Mucosa of rectum (tissue), 2 donors: ENCODE measurements around the gene ASB10.
A peak's percentile ranks its signal among the peaks of the same experiment; 100 is the strongest.

Source experiments
- H3K27ac ChIP-seq, 2 donors: one replicate each; pipeline ENCODE4 v1.7.0; 2013; ENCODE audit warnings: inconsistent platforms in 2 of 2, low read depth in 2 of 2, low read length in 2 of 2
- H3K27me3 ChIP-seq, 2 donors: one replicate each; pipeline ENCODE4 v1.7.0; 2013; ENCODE audit warnings: low read length in 2 of 2; ENCODE audit not compliant: control insufficient read depth in 2 of 2, insufficient read depth in 2 of 2
- H3K36me3 ChIP-seq, 2 donors: one replicate each; pipeline ENCODE4 v1.7.0; 2013; ENCODE audit warnings: low read length in 2 of 2; ENCODE audit not compliant: control insufficient read depth in 2 of 2, insufficient read depth in 2 of 2
- H3K4me1 ChIP-seq, 2 donors: one replicate each; pipeline ENCODE4 v1.7.0; 2013; ENCODE audit warnings: low read length in 2 of 2, mild to moderate bottlenecking in 1 of 2; ENCODE audit not compliant: control insufficient read depth in 2 of 2, insufficient read depth in 2 of 2
- H3K4me3 ChIP-seq, 2 donors: one replicate each; pipeline ENCODE4 v1.7.0; 2013; ENCODE audit warnings: low read length in 2 of 2
- H3K9ac ChIP-seq, 2 donors: one replicate each; pipeline ENCODE4 v1.7.0; 2013; ENCODE audit warnings: low read length in 2 of 2, low read depth in 1 of 2, mild to moderate bottlenecking in 1 of 2
- H3K9me3 ChIP-seq, 2 donors: one replicate each; pipeline ENCODE4 v1.7.0; 2013; ENCODE audit warnings: low read length in 2 of 2; ENCODE audit not compliant: control insufficient read depth in 2 of 2
- donor health status: healthy.
- donor health status: Normal muscosa, but diverticular disease.

Gene ASB10

GRCh38 chr7:151167197-151167961 is 19.7 kb downstream of the ASB10 start, which contains the start of gene GBX1:
GBX1 (minus strand) TSS chr7:151167694; CDS start chr7:151167548, 146 bp downstream.
- Histone ChIP-seq H3K9ac (peak within 1 kb of the TSS in 1 of 2 donors; percentile 26), H3K36me3 (no peaks in the 10 kb centered on the region), H3K9me3 (no peaks in the 10 kb centered on the region), H3K27ac (no peak within 1 kb of the TSS), H3K4me3 (peak within 1 kb of the TSS; percentile 13 to 48), H3K27me3 (peaks cover 51 to 55% of the 10 kb centered on the region in 2 donors), H3K4me1 (peaks cover 3 to 14% of the 10 kb centered on the region in 2 donors)

GRCh38 chr7:151166629-151167196 is 20.3 kb downstream of the ASB10 start:
- peaks cover 51 to 54% of the 10 kb centered on the region in 2 donors for H3K27me3 ChIP-seq

GRCh38 chr7:151161757-151162156 is 25.3 kb downstream of the ASB10 start:
- Histone ChIP-seq H3K4me1 (peaks cover 2 to 9% of the 10 kb centered on the region in 2 donors), H3K4me3 (no peak overlapping the region), H3K9ac (no peak overlapping the region), H3K9me3 (no peaks in the 10 kb centered on the region), H3K27ac (no peak overlapping the region), H3K36me3 (no peaks in the 10 kb centered on the region), H3K27me3 (peaks cover 29 to 30% of the 10 kb centered on the region in 2 donors)

More at GRCh38 chr7:151166629-151167196, 20.3 kb downstream of the ASB10 start:
- Histone ChIP-seq H3K9me3 (no peaks in the 10 kb centered on the region), H3K27ac (no peak overlapping the region), H3K9ac (no peak overlapping the region), H3K4me1 (peaks cover 3 to 14% of the 10 kb centered on the region in 2 donors), H3K36me3 (no peaks in the 10 kb centered on the region), H3K4me3 (no peak overlapping the region)

GRCh38 chr7:151157645-151158329 is 29.3 kb downstream of the ASB10 start:
- Histone ChIP-seq H3K27me3 (peaks cover 0 to 2% of the 10 kb centered on the region in 2 donors), H3K9ac (no peak overlapping the region), H3K4me1 (peaks cover 0 to 7% of the 10 kb centered on the region in 2 donors), H3K36me3 (no peaks in the 10 kb centered on the region), H3K9me3 (no peaks in the 10 kb centered on the region), H3K4me3 (no peak overlapping the region), H3K27ac (no peak overlapping the region)

GRCh38 chr7:151152643-151153513 is 34.2 kb downstream of the ASB10 start:
- Histone ChIP-seq H3K9ac (no peak overlapping the region), H3K9me3 (no peaks in the 10 kb centered on the region), H3K27ac (no peak overlapping the region), H3K4me3 (no peak overlapping the region), H3K36me3 (no peaks in the 10 kb centered on the region), H3K4me1 (peaks cover 0 to 9% of the 10 kb centered on the region in 2 donors), H3K27me3 (peaks cover 2% of the 10 kb centered on the region in 2 donors)

GRCh38 chr7:151150388-151150787 is 36.7 kb downstream of the ASB10 start:
- Histone ChIP-seq H3K9me3 (no peaks in the 10 kb centered on the region), H3K27me3 (peaks cover 2% of the 10 kb centered on the region in 2 donors), H3K9ac (no peak overlapping the region), H3K27ac (no peak overlapping the region), H3K4me3 (no peak overlapping the region), H3K36me3 (no peaks in the 10 kb centered on the region), H3K4me1 (peaks cover 0 to 4% of the 10 kb centered on the region in 2 donors)

GRCh38 chr7:151148319-151149259 is 38.5 kb downstream of the ASB10 start:
- H3K27me3 ChIP-seq: peaks cover 2% of the 10 kb centered on the region in 2 donors
- H3K4me3 ChIP-seq: no peak overlapping the region
- H3K9me3 ChIP-seq: no peaks in the 10 kb centered on the region
- no peak overlapping the region for H3K27ac ChIP-seq
- H3K9ac ChIP-seq: no peak overlapping the region
- H3K4me1 ChIP-seq: peaks cover 0 to 4% of the 10 kb centered on the region in 2 donors
- peaks cover 7 to 9% of the 10 kb centered on the region in 2 donors for H3K36me3 ChIP-seq

GRCh38 chr7:151146761-151147160 is 40.3 kb downstream of the ASB10 start:
- Histone ChIP-seq H3K9ac (no peak overlapping the region), H3K27ac (no peak overlapping the region), H3K27me3 (peaks cover 0 to 2% of the 10 kb centered on the region in 2 donors), H3K9me3 (no peaks in the 10 kb centered on the region), H3K4me1 (peaks cover 0 to 4% of the 10 kb centered on the region in 2 donors), H3K4me3 (no peak overlapping the region), H3K36me3 (peaks cover 17% of the 10 kb centered on the region in 2 donors)

GRCh38 chr7:151144387-151144786 is 42.7 kb downstream of the ASB10 start:
- H3K36me3 ChIP-seq: peaks cover 19 to 21% of the 10 kb centered on the region in 2 donors
- no peaks in the 10 kb centered on the region for H3K9me3 ChIP-seq

More at GRCh38 chr7:151144387-151144786, 42.7 kb downstream of the ASB10 start:
- no peak overlapping the region for H3K4me3 ChIP-seq
- H3K9ac ChIP-seq: no peak overlapping the region
- H3K27ac ChIP-seq: no peak overlapping the region
- no peaks in the 10 kb centered on the region for H3K27me3 ChIP-seq
- H3K4me1 ChIP-seq: peaks cover 0 to under 1% of the 10 kb centered on the region in 2 donors
